ENCODE results near the gene LNX1.

DNA sequence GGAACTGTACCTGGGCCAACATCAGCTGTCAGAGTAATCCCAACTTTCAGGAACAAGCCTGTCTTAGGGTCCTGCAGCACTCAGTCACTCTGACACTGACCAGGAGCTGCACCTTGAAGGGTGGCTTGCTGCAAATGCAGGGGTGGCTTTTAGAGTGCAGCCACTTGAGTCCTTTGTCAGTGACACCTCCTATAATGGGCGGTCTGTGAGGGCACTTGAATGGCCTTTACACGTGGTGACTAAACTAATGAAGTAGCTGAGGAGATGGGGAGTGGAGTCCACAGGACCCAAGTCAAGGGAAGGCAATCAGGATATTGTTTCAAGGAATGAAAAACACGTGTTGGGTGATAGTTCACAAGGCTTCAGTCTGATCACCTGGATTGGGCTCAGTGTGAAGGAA is 11.1 kb upstream of the LNX1 start:
- TF ChIP-seq, protein P1, sequence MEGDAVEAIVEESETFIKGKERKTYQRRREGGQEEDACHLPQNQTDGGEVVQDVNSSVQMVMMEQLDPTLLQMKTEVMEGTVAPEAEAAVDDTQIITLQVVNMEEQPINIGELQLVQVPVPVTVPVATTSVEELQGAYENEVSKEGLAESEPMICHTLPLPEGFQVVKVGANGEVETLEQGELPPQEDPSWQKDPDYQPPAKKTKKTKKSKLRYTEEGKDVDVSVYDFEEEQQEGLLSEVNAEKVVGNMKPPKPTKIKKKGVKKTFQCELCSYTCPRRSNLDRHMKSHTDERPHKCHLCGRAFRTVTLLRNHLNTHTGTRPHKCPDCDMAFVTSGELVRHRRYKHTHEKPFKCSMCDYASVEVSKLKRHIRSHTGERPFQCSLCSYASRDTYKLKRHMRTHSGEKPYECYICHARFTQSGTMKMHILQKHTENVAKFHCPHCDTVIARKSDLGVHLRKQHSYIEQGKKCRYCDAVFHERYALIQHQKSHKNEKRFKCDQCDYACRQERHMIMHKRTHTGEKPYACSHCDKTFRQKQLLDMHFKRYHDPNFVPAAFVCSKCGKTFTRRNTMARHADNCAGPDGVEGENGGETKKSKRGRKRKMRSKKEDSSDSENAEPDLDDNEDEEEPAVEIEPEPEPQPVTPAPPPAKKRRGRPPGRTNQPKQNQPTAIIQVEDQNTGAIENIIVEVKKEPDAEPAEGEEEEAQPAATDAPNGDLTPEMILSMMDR (IDR thresholded peaks at IDR 0.05) = no peak
- TF ChIP-seq EZH2phosphoT487 (IDR thresholded peaks at IDR 0.05) = no peak
- TF ChIP-seq EZH2 (IDR thresholded peaks at IDR 0.05) = no peak

All from neural progenitor cell (in vitro differentiated cells).